SW 1271 (cell line): ENCODE results near the gene PIGU.
"Not testable (repeated sequence)": the region's sequence is repeated elsewhere in the genome, so short reads cannot be mapped to it uniquely, and the experiment has no call there.

ENCODE experiments used
- DNase-seq, 2 experiments: peaks; one replicate each; lab custom pipeline; 2025; lab: John Stamatoyannopoulos, UW

Gene PIGU

DNA sequence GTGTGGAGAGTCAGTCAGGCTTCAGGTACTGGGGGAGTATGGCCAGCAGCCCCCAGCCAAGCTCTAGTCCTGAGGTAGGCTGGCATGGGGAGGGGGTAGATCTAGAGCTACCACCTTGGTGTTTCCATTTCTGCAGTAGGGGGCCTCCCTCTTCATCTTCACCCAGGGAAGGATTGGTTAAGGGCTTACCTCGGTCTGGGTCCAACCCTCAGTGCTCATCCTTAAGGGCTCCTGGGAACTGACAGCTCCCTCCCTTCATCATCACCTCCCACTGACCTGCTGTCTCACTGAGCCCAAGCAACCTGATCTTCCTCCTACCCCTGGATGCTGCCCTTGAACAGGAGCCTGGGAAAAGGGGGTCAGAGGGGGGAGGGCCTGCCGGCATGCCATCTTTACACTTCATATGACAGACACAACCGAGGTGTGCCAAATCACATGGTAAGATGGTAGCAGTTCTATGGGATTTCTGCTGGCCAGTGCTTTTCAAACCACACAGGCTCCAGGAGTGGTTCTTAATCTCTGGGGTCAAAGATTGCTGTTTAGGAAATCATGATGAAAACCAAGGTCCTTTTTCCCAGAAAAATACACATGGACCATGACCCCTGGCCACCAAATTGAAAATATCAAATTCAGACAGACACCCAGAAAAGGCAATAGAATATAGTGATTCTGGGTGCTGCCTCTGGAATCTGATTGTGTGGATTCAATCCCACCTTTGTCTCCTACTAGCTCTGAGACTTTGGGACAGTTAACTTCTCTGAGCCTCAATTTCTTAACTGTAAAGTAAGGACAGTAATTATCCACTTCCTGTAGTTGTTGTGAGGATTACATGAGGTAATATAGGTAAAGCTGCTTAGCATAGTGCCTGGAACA is 30.3 kb upstream of the PIGU start:
- no peak for DNase-seq

DNA sequence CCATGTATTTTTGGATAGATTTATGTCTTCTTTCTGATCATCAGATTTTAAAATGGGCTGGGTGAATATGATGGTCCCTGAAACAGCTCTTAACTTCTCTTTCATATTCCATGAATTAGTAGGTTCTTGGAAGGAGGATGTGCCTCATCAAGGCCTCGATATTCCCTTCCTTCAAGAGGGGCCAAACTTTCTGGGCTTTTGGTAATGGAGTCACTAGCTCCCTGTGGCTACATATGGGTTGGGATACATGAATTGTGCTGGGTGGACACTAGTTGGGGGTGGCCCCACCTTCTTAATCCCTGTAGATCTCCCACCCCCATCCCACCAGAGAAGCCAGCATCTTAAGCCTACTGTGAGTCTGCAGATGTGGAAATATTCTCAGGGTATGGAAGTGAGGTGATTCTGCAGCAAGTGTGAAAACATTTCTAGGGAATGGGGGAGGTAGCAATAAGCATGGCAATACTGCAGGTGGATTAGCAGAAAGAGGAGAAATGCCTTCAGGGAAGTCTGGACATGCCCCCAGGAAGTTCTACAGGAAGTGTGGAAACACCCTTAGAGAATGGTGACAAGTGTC is 29.5 kb upstream of the PIGU start:
- no peak for DNase-seq

DNA sequence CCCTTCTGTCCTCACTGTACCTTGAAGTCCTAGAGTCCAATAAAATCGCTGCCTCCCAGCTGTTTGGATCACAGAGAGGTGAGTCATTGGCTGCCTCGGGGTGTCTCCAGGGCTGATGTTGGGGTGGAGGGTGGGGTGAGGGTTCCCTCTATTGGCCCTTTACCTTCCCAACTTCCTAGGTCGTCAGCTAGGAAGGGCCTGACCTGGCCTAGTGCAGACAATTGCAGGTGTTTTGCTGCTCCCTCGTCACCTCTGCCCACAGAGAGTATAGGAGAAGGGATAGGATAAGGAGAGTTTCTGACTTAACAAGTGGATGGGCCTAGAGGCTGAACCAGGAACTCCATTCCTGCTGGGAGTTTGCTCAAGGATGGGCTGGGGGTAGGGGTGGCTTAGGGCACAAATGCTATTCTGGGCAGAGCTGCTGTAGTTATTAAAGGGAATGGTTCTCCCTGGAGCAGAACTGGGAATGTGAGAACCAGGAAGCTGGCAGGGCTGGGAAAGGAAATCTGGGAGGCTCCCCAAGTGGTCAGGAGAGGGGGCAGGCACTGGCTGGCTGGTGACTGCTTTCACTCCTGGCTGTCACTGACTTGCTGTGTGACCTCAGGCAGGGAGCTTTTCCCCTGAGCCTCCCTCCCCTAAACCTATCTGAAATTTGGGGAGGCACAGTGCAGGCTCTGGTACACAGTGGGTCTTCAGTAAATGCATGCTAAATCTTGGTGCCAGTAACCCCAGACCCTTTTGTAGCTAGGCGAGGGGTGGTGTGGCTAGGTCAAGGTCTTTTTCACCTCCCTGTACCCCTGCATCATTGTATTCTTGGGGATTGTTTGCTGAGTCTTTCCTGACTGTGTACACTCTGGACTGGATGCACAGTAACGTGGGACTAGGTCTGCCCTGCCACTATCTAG is 28.8 kb upstream of the PIGU start:
- DNase-seq, result peak in 1 of 2 experiments; percentile 80

- no peak for DNase-seq
Observed at GRCh38 chr20:34705008-34705396, 28.1 kb upstream of the PIGU start.

GRCh38 chr20:34704177-34705007 is 27.5 kb upstream of the PIGU start, which contains the start of gene TP53INP2:
TP53INP2 (plus strand) TSS chr20:34704344; CDS start chr20:34708740, 4,396 bp downstream.
- DNase-seq, result peak; percentile 95 to 98

DNA sequence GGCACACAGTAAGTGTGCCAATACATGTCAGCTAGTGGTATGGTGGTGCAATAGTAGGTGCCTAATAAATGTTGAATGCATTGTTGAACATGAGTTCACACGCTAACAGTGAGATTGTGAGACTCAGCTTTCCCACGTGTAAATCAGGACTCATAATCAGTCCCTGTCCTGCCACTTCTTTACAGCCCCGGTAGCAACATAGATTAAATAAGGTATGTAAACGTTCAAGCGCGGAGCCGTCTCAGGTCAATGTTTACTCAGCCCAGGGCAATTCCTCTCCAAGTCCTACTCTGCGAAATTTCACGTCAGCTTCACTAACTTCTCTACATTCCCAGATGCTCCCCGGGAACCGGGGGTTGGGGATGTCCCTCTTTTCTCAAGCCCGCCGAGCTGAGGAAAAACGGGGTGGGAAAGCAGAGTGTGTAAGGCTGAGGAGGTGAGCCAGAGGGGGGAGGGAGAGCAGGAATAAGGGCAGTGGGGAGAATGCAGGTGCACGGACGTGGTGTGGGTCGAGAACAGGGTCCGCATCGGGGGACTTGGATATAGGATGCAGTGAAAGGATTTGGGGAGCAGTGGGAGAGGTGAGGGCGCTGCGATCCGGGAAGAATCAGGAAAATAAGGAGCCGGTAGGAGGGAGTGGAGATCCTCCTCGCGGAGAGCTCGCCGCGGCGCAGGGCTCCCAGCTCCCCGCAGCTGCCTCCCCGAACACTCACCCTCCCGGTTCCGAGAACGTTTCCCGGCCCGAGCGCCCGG is 26.7 kb upstream of the PIGU start:
- DNase-seq, result no peak

DNA sequence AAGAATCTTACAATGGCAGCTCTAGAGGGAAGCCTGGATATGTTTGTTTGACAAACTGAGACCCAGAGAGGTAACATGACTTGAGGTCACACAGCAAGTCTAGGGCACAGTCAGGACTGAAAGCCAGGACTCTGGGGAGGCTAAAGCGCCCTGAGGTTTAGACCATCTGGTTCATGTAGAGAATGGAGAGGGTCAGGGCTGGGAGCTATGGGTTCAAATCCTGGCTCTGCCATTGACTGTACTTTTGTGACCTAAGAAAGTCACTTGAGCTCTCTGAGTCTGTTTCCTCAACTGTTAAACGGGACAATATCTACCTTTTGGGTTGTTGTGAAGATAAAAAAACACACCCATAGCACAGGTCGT is 26.1 kb upstream of the PIGU start:
- no peak for DNase-seq

- DNase-seq, result no peak
Observed at GRCh38 chr20:34701405-34702085, 24.7 kb upstream of the PIGU start.

- no peak for DNase-seq
Observed at GRCh38 chr20:34693414-34693813, 16.5 kb upstream of the PIGU start.

DNA sequence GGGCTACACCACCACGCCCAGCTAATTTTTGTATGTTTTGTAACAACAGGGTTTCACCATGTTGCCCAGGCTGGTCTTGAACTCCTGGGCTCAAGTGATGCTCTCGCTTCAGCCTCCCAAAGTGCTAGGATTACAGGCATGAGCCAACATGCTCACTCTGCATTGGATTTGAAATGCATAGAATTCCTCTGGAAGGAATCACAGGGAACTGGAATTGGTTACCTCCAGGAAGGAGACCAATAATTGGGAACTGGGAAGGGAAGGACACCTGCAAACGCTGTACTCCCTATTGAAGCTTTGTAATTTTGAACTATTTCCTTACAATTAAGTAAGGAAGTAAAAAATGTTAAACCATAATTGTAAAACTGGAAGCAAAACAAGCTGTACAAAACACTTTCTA is 14.9 kb upstream of the PIGU start:
- DNase-seq, result no peak

DNA sequence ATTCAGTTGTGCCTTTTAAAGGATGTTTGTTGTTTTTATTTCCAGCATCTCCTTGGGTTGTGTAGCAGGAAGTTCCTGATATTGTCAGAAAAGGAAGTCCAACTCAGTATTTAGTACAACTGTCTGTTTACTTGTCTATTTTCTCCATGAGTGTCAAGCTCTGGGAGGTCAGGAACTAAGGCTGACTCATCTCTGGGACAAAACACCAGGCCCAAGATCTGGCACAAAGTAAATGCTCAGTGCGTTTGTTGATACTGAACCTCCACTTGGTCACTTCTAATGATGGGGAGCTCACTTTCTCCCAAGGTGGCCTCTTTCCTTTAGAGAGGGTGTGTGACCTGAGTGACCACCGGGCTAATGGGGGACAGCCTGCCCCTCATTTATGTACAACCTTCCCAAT is 12.6 kb upstream of the PIGU start:
- no peak for DNase-seq

DNA sequence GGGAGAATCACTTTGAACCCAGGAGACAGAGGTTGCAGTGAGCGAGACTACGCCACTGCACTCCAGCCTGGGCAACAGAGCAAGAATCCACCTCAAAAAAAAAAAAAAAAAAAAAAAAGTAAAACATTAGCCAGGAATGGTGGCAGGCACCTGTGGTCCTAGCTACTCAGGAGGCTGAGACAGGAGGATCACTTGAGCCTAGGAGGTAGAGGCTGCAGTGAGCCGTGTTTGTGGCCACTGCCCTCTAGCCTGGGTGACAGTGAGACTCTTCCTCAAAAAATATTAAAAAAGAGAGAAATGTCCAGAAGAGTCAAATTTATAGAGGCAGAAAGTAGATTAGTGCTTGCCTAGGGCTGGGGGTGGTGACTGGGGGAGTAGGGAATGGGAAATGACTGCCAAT is 6.8 kb upstream of the PIGU start:
- DNase-seq, result no peak

- DNase-seq, result no peak
Observed at GRCh38 chr20:34680586-34681175, 3.8 kb upstream of the PIGU start.

- no peak for DNase-seq
Observed at GRCh38 chr20:34675993-34676641, 775 bp downstream of the PIGU start.

DNA sequence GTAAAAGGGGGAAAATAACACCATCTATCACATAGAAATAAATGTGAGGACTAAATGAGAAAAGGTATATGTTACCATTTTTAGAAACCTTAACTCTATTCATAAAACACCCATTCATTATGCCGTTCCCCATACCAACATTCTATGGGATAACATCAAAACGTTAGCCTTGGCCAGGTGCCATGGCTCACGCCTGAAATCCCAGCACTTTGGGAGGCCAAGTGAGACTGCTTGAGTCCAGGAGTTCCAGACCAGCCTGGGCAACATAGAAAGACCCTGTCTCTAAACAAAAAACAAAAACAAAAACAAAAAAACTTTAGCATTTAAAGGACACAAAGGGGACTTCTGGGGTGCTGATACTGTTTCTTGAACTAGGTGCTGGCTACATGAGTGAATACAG is 1.3 kb downstream of the PIGU start:
- no peak for DNase-seq

GRCh38 chr20:34673412-34673811 is 3.5 kb downstream of the PIGU start:
- DNase-seq, result no peak

DNA sequence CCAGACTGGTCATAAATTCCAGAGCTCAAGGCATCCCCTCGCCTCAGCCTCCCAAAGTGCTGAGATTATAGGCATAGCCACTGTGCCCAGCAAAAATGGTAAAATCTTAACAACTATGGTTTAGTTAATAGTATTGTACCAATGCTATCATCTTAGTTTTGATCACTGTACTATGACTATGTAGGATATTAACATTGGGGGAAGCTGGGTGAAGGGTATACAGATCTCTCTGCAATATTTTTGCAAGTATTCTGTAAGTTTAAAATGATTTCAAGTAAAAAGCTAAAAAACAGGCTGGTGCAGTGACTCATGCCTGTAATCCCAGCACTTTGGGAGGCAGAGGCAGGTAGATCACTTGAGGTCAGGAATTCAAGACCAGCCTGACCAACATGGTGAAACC is 7.8 kb downstream of the PIGU start:
- no peak for DNase-seq

GRCh38 chr20:34664751-34665150 is 12.1 kb downstream of the PIGU start:
- not testable (repeated sequence) for DNase-seq

DNA sequence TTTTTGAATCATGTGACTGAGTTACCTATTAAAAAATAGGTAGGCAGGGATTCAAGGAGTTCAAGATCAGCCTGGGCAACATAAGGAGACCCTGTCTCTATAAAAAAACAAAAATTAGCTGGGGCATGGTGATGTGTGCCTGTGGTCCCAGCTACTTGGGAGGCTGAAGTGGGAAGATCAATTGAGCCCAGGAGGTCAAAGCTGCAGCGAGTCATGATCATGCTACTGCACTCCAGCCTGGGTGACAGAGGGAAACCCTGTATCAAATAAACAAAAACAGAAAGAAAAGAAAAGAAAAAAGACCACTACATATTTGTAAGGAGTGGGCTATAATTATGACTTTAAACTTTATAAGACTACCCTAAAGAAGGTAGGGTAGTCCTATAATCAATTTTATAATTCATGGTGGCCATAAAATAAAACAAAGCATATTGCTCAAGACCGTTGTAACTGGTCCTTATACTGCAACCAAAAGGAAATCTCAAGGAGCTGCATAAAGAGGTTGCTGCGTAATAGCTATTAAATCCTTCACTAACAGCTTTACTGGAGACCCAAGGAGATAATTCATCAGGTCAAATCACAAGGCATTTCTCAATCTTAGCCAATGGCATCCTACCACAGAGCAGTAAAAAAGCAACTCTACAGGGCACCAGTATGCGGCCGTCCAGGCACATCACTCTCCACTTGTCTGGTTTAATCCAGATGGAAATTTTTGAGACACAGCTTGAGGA is 13.5 kb downstream of the PIGU start:
- no peak for DNase-seq
